Progenitor cell of endocrine pancreas (in vitro differentiated cells): Measurements from ENCODE around the gene CCDC170. TPM values are rescaled to one million over a fixed set of nuclear protein-coding genes. Genes with fewer than 3 reads are reported as not detected.

Experiments
- DNase-seq: peaks from one replicate; pipeline ENCODE4 v3.0.0; 2021; ENCODE audit warnings: low spot score; ENCODE audit not compliant: unreplicated experiment
- H3K27ac Mint-ChIP-seq: 2 replicates; pipeline ENCODE4 v1.8.0; 2021; ENCODE audit warnings: mild to moderate bottlenecking, moderate library complexity, mixed read lengths
- H3K27me3 Mint-ChIP-seq: 2 replicates; pipeline ENCODE4 v1.8.0; 2021; ENCODE audit warnings: mixed read lengths
- H3K36me3 Mint-ChIP-seq: 2 replicates; pipeline ENCODE4 v1.8.0; 2022; ENCODE audit warnings: mixed read lengths; ENCODE audit not compliant: insufficient read depth
- H3K4me1 Mint-ChIP-seq: 2 replicates; pipeline ENCODE4 v1.8.0; 2021; ENCODE audit warnings: low read depth, mixed read lengths
- H3K4me3 Mint-ChIP-seq: 2 replicates; pipeline ENCODE4 v1.8.0; 2021; ENCODE audit warnings: low read depth, mild to moderate bottlenecking, moderate library complexity, mixed read lengths
- H3K9me3 Mint-ChIP-seq: 2 replicates; pipeline ENCODE4 v1.8.0; 2021; ENCODE audit warnings: low read depth, mixed read lengths
- total RNA-seq: library from RNA; stranded (reverse); gene quantifications from 2 replicates; pipeline ENCODE4 v1.2.1, GENCODE V29; 2021
- TF ChIP-seq, protein P1 (sequence below): fragments of 200-600 bp; sonication (generic); IDR thresholded peaks from one replicate; pipeline ENCODE4 v1.5.0; 2021; ENCODE audit warnings: antibody characterized with exemption, mild to moderate bottlenecking; ENCODE audit not compliant: unreplicated experiment

Gene CCDC170
- total RNA-seq, 1 donor from 2014 or later, result not detected

DNA sequence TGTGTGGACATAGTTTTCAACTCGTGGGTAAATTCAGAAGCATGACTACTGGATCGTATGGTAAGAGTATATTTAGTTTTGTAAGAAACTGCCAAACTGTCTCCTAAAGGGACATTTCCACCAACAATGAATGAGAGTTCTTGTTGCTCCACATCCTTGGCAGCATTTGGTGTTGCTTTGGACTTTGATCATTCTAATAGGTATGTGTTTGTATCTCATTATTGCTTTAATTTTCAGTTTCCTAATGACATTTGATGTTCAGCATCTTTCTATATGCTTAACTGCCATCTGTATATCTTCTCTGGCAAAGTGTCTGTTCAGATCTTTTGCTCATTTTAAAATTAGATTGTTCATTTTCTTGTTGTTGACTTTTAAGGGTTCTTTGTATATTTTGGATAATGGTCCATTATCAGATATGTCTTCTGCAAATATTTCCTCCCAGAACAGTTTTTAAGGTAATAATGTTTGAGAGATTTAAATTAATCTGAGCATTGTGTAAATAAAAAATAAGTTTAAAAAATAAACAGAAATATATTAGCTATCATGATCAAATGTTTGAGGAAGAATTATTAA is 138.7 kb downstream of the CCDC170 start:
- Mint-ChIP-seq H3K9me3 (no peaks in the 10 kb centered on the region), H3K27me3 (no peaks in the 10 kb centered on the region), H3K4me1 (peaks cover 3% of the 10 kb centered on the region), H3K36me3 (no peaks in the 10 kb centered on the region), H3K27ac (no peak overlapping the region), H3K4me3 (no peak overlapping the region)
- TF ChIP-seq, protein P1, sequence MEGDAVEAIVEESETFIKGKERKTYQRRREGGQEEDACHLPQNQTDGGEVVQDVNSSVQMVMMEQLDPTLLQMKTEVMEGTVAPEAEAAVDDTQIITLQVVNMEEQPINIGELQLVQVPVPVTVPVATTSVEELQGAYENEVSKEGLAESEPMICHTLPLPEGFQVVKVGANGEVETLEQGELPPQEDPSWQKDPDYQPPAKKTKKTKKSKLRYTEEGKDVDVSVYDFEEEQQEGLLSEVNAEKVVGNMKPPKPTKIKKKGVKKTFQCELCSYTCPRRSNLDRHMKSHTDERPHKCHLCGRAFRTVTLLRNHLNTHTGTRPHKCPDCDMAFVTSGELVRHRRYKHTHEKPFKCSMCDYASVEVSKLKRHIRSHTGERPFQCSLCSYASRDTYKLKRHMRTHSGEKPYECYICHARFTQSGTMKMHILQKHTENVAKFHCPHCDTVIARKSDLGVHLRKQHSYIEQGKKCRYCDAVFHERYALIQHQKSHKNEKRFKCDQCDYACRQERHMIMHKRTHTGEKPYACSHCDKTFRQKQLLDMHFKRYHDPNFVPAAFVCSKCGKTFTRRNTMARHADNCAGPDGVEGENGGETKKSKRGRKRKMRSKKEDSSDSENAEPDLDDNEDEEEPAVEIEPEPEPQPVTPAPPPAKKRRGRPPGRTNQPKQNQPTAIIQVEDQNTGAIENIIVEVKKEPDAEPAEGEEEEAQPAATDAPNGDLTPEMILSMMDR, result no peak
- no peak for DNase-seq

DNA sequence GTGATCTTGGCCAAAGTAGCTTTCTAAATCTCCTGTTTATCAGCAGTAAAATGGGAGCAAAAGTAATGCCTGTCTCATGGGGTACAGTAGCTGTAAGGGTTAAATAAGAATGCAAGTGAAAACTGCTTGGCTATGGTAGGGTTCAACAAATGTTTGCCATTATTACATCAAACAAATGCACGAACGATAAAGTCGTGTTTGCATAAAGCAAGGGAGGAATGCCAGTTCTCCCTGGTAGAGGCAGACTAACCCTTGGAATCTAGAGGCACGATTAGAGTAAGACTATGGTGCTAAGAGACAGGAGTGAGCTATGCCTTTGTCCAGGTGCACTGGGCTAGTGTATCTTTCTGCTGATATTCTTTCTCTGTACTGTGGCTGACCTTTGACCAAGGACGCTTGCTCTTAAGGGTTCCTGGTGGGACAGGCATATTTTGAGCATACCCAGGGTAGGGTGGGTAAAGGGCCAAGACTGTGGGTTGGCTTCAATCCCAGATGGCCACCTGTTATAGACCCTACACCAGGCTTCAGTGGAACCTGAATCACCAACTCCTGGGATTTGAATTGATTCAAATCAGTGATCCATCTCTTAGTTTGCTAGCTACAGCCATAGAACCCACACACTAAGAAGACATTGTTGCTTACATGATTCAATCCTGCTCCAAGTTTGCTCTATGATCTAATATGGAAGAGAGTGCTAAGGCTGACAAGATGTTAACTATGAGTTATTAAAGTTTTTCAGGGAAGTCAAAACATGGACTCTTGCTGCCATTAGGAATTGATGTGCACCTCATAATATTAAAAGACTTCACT is 139.9 kb downstream of the CCDC170 start:
- DNase-seq, result no peak
- TF ChIP-seq, protein P1, result no peak
- H3K27ac Mint-ChIP-seq, result no peak overlapping the region
- H3K4me3 Mint-ChIP-seq, result no peak overlapping the region
- H3K4me1 Mint-ChIP-seq, result peaks cover 3% of the 10 kb centered on the region
- H3K36me3 Mint-ChIP-seq, result no peaks in the 10 kb centered on the region
- H3K9me3 Mint-ChIP-seq, result no peaks in the 10 kb centered on the region
- H3K27me3 Mint-ChIP-seq, result no peaks in the 10 kb centered on the region

DNA sequence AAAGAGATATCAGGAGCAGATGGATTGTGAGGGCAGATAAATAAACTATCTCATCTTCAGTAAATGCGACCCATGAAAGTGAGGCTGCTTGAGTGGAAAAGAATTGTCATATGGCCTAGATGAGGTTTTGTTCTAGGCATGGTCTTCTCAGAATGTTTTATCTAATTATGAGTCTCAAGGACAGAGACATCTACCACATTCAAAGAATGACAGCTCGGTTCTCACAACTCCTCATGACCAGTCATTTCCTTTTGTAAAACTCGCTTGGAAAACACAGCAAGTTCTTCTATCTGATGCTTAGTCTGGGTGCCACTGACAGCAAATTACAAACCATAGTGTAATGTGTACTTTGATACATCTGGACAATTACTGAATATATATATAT is 140.5 kb downstream of the CCDC170 start:
- Mint-ChIP-seq H3K27ac (no peak overlapping the region), H3K9me3 (no peaks in the 10 kb centered on the region)

DNA sequence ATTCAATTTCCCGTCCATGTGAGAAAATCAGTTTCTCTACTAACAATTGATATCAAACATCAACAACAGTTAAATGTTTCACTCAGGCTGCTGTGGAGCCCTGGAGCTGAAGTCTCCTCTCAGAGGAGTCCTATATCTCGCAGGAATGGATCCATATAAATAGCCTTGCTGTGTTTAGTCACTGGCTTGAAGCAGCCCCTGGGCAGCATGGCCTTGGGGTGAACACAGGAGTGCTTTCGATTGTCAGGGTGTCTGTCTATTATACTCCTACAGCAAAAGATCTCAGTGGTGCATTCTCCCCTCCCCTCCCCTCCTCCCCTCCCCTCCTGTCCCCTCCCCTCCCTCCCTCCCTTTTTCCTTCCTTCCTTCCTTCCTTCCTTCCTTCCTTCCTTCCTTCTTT is 141.9 kb downstream of the CCDC170 start:
- H3K27me3 Mint-ChIP-seq, result no peaks in the 10 kb centered on the region
- H3K4me3 Mint-ChIP-seq, result no peak overlapping the region
- no peak overlapping the region for H3K27ac Mint-ChIP-seq
- TF ChIP-seq, protein P1, result no peak
- H3K36me3 Mint-ChIP-seq, result no peaks in the 10 kb centered on the region
- peaks cover 2% of the 10 kb centered on the region for H3K9me3 Mint-ChIP-seq
- H3K4me1 Mint-ChIP-seq, result peaks cover 3% of the 10 kb centered on the region
- no peak for DNase-seq

More for the DNA sequence above, 140.5 kb downstream of the CCDC170 start:
- no peak overlapping the region for H3K4me3 Mint-ChIP-seq
- no peaks in the 10 kb centered on the region for H3K27me3 Mint-ChIP-seq
- H3K36me3 Mint-ChIP-seq, result no peaks in the 10 kb centered on the region
- peaks cover 3% of the 10 kb centered on the region for H3K4me1 Mint-ChIP-seq
- TF ChIP-seq, protein P1, result no peak
- no peak for DNase-seq

DNA sequence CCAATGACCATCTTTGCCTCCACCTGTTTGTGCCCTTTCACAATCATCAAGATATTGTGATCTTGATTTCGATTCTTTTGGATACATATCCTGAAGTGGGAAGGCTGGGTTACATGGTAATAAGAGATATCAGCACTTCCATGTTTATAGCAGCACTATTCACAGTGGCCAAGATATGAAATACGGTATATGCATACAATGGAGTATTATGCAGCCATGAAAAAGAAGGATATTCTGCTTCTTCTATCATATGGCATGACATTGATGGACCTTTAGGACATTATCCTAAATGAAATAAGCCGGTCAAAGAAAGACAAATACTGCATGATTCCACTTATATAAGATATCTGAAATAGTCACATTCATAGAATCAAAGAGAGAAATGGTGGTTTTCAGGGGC is 144.0 kb downstream of the CCDC170 start:
- no peak overlapping the region for H3K27ac Mint-ChIP-seq
- H3K27me3 Mint-ChIP-seq, result no peaks in the 10 kb centered on the region
- H3K4me1 Mint-ChIP-seq, result peaks cover 3% of the 10 kb centered on the region
- no peak for DNase-seq
- H3K36me3 Mint-ChIP-seq, result no peaks in the 10 kb centered on the region
- H3K4me3 Mint-ChIP-seq, result no peak overlapping the region
- TF ChIP-seq, protein P1, result no peak
- H3K9me3 Mint-ChIP-seq, result peaks cover 5% of the 10 kb centered on the region
